Activated naive CD4-positive, alpha-beta T cell treated with anti-CD3 and anti-CD28 coated beads, Interleukin-2, amount 50 U/mL, for 72 hours (primary cell): ENCODE results near the gene RDH11. TPM values are rescaled to one million over a fixed set of nuclear protein-coding genes. Genes with fewer than 3 reads are reported as not detected.

Experiments used
- ATAC-seq, 2 donors: fragments of 150-1000 bp; cut with Tn5 transposase; 2 replicates each; pipeline ENCODE4 v1.10.0; 2021; ENCODE audit warnings: mild to moderate bottlenecking in 2 of 2, moderate library complexity in 2 of 2
- DNase-seq, 2 donors: peaks; one replicate each; pipeline ENCODE4 v3.0.0; 2021 to 2022; ENCODE audit warnings: low spot score in 2 of 2
- H3K27ac Mint-ChIP-seq, 2 donors: one replicate each; pipeline ENCODE4 v1.8.0; 2022; ENCODE audit warnings: mild to moderate bottlenecking in 2 of 2, mixed read lengths in 2 of 2
- H3K36me3 Mint-ChIP-seq, 2 donors: one replicate each; pipeline ENCODE4 v1.8.0; 2022; ENCODE audit warnings: mixed read lengths in 2 of 2
- H3K9me3 Mint-ChIP-seq, 2 donors: one replicate each; pipeline ENCODE4 v1.8.0; 2022; ENCODE audit warnings: mixed read lengths in 2 of 2
- total RNA-seq, 2 donors: library from RNA; stranded (reverse); gene quantifications; one replicate each; pipeline ENCODE4 v1.2.3, GENCODE V29; 2022

RDH11 gene
- total RNA-seq, 2 donors from 2014 or later, result 41.5 to 54.6 TPM

DNA sequence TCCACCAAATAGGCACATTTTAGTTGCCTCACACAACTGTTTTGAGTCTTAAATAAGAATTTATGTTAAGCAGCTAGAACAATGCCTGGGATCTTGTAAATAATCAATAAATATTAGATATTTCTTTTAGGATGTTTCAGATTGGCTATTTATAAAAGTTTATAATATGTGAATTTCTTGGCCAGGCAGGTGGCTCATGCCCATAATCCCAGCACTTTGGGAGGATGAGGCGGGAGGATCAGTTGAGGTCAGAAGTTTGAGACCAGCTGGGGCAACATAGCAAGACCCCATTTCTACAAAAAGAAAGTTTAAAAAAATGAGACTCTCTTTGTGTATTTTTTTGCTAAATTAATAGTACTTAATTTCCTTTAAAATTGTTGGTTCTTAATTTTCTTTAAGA, 54.1 kb downstream of the RDH11 start:
- no peaks in the 10 kb centered on the region for H3K9me3 Mint-ChIP-seq
- ATAC-seq, result no peak
- no peak overlapping the region for H3K27ac Mint-ChIP-seq
- DNase-seq, result no peak
- peaks cover 5 to 17% of the 10 kb centered on the region in 2 donors for H3K36me3 Mint-ChIP-seq

DNA sequence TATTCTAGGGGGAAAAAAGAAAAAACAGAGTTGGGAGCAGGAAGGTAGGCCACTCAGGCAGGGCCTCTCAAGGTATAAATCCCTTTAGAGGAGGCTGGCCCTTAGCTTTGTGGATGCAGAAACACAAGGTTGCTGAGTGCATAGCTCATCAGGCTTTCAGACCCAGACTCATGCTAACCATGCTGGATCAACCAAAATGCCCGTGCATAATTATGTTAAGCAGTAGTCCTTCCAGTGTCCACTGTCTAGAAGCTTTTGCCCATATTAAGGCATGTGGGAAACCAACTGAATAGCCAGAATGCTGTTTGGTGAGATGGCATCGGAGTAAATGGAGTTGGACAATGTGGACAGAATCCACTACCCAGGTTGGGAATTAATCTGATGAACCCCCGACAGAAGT, 56.9 kb downstream of the RDH11 start:
- H3K9me3 Mint-ChIP-seq, result no peaks in the 10 kb centered on the region
- H3K27ac Mint-ChIP-seq, result no peak overlapping the region
- no peak for DNase-seq
- ATAC-seq, result no peak
- peaks cover 0 to 7% of the 10 kb centered on the region in 2 donors for H3K36me3 Mint-ChIP-seq

DNA sequence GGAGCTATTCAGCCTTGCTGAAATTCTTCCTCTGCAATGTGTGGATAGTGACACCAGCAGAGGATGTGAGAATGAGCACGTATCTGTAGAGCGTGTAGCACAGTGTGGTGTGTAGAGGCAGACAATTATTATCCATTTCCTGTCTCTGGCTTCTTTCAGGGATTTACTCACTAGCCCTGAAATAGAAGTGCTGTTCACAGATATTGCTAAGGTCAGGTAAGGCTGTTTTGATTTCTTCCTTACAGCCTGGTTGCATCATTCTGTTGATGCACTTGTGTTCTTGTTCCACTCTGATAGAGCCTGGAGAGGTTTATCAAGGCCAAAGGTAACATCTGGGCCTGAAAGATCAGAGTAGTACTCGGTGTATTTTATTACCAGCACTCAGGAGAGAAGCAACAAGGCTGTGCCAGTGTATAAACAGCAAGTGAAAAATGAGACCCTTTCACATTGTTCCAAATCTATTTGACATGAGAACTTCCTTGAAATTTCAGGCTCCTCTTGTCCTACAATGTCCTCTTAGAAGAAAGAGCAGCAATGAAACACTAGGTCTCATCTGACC, 59.1 kb downstream of the RDH11 start:
- H3K27ac Mint-ChIP-seq, result peak overlapping the region in 1 of 2 donors; percentile 68
- no peaks in the 10 kb centered on the region for H3K9me3 Mint-ChIP-seq
- no peak for DNase-seq
- peak; percentile 52 to 93 for ATAC-seq
- no peaks in the 10 kb centered on the region for H3K36me3 Mint-ChIP-seq

DNA sequence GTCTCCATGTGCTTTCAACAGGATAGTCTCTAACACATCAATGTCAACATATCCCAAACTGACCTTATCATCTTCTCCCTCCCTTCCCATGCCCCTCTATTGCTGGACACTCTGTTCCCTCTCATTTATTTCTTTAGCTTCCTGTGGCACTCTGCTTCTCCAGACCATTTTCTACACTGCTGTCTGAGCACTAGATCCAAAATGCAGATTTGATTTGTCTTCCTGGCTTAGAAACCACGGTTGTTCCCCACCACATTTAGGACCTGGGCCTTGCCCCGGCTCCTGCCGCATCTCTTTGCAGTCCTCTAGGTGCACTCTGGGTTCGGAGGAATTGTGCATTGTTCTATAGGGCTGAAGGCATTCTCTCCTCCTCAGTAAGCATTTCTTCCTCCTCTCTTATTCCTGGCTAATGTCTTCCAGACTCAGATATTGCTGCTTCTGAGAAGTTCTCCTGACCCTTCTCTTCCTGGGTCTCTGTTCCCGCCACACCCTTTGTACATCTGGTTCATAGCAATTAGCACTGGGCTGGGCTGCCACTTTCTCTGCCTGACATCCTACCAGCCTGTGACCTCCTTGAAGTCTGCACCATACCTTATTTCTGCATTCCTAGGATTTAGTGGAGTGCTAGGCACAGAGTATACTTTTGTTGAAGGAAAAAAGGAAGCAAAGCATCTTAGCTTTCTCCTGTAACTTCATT, 62.0 kb downstream of the RDH11 start:
- Mint-ChIP-seq H3K9me3 (no peaks in the 10 kb centered on the region), H3K27ac (peak overlapping the region in 1 of 2 donors; percentile 93), H3K36me3 (no peaks in the 10 kb centered on the region)
- ATAC-seq (no peak), DNase-seq (no peak)

DNA sequence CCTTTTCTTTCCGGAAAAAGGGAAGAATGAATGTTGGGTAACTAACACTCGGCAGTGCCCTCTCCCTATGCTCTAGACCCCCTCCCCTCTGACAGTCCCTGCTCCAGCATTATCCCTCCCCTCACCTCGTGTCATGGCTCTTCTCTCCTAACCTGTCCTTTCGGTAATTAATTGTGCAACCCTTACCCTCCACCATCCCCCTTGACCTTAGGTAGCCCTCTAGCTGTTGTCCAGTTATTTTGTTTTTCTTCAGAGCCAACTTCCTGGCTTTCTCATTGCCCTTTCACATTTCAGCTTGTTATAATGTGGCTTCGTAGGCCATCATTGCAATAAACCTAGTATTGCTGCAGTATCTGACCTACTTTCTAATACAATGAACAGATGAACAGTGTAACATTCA, 64.6 kb downstream of the RDH11 start:
- DNase-seq (no peak), ATAC-seq (no peak)
- Mint-ChIP-seq H3K36me3 (no peaks in the 10 kb centered on the region), H3K27ac (no peak overlapping the region), H3K9me3 (no peaks in the 10 kb centered on the region)

DNA sequence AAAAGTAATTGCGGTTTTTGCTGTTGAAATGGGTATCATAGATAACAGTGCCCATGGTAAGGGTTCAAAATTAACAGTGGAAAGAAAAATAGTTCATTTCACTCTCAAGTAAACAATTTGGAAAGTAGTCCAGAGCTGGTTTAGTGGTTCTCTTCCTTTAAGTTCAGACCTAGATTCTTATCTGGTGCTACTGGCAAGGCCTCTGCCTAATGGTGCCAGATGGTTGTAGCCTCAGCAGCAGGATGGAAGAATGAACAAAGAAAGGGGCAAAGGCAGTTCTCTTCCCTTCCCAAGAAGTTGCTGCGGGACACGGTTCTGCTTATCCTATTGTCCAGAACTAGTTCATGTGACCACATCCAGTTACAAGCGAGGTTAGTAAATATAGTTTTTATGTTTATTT, 65.4 kb downstream of the RDH11 start:
- H3K9me3 Mint-ChIP-seq, result no peaks in the 10 kb centered on the region
- ATAC-seq (no peak), DNase-seq (no peak)
- H3K36me3 Mint-ChIP-seq, result no peaks in the 10 kb centered on the region
- H3K27ac Mint-ChIP-seq, result no peak overlapping the region

DNA sequence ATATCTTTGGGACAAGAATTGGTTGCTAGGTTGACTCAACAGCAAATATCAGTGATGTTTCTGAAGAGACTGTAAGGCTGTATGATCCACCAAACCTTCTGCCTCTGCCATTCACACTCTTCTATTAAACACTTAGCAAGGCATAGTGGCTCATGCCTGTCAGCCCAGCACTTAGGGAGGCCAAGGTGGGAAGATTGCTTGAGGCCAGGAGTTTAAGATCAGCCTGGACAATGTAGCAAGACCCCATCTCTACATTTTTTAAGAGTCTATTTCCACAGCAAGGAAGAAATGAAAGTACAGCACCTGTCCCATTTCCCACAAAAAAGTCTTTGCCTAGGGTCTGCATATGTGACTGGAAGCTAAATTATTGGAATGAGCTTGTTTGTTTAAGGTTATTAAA, 68.0 kb downstream of the RDH11 start:
- H3K9me3 Mint-ChIP-seq, result peaks cover 0 to 5% of the 10 kb centered on the region in 2 donors
- H3K36me3 Mint-ChIP-seq, result peaks cover 0 to 10% of the 10 kb centered on the region in 2 donors
- no peak for DNase-seq
- ATAC-seq, result no peak
- H3K27ac Mint-ChIP-seq, result no peak overlapping the region

Other genes starting within 250 kb of the RDH11 start
- gene TMEM229B, start 207.0 kb downstream of the RDH11 start, total RNA-seq, result 1 to 10 TPM in 1 of 2 donors, under 1 TPM in 1; 0.93 to 1.0 TPM
- 1 to 10 TPM; 1.1 to 9.1 TPM for gene PLEKHH1, start 162.5 kb downstream of the RDH11 start, total RNA-seq
- 10 to 100 TPM; 15.6 to 27.6 TPM for gene PIGH, start 95.5 kb downstream of the RDH11 start, total RNA-seq
- gene ARG2, start 75.8 kb downstream of the RDH11 start, total RNA-seq, result 10 to 100 TPM; 22.4 to 41.5 TPM
- gene VTI1B, start 21.1 kb downstream of the RDH11 start, total RNA-seq, result 10 to 100 TPM; 24.7 to 71.1 TPM
- gene RDH12, start 6.1 kb upstream of the RDH11 start, total RNA-seq, result not detected
- 10 to 100 TPM; 19.3 to 23.5 TPM for gene ZFYVE26, start 120.8 kb upstream of the RDH11 start, total RNA-seq
- 10 to 100 TPM; 36.5 to 53.0 TPM for gene RAD51B, start 124.0 kb upstream of the RDH11 start, total RNA-seq